H7 (cell line): ENCODE results near the gene TAF11L14. TPM values are rescaled to one million over a fixed set of nuclear protein-coding genes. Genes with fewer than 3 reads are reported as not detected.
"Not testable (repeated sequence)": the region's sequence is repeated elsewhere in the genome, so short reads cannot be mapped to it uniquely, and the experiment has no call there.

Experiments used
- DNase-seq: peaks from one replicate; pipeline ENCODE4 v3.0.0; 2012
- H3K27me3 ChIP-seq: 2 replicates; pipeline ENCODE4 v1.6.0; 2011; ENCODE audit warnings: mild to moderate bottlenecking, low read length; ENCODE audit not compliant: control insufficient read depth, insufficient read depth
- H3K36me3 ChIP-seq: replicated peaks from 2 replicates; pipeline ENCODE4 v1.5.1; 2011; ENCODE audit warnings: low read length; ENCODE audit not compliant: control insufficient read depth, insufficient read depth
- H3K4me3 ChIP-seq: 2 replicates; pipeline ENCODE4 v1.5.1; 2011; ENCODE audit warnings: low read depth, mild to moderate bottlenecking, control low read depth, low read length, moderate library complexity; ENCODE audit not compliant: insufficient read depth
- total RNA-seq: library from RNA; depleted of rRNA; stranded (reverse); fragments of >200 nt; shearing (Covaris generic); gene quantifications from 2 replicates; pipeline ENCODE4 v1.2.3, GENCODE V29; 2014; rRNA removed

TAF11L14 gene
- total RNA-seq, 1 experiment from 2014 or later = not detected

DNA sequence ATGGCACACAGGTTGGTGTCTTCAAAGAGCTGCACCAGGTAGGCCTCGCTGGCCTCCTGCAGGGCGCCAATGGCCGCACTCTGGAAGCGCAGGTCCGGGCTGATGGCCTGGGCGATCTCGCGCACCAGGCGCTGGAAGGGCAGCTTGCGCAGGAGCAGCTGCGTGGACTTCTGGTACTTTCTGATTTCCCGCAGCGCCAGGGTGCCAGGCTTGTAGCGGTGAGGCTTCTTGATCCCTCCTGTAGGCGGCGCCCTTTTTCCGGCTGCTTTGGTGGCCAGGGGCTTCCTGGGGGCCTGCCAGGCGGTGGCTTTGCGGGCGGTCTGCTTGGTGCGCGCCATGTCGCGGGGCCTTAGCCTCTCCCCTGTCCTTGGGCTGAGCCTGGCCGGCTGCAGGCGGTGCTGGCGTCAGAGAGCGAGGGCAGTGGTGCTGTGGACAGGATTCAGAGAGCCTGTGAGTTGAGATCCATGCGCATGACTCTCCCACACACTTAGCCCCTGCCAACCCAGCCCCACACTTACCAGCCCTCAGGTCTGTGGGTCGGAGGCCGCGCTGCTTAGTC lies 21.0 kb downstream of the TAF11L14 start:
- H3K27me3 ChIP-seq, H3K36me3 ChIP-seq, DNase-seq, H3K4me3 ChIP-seq: not testable (repeated sequence)

DNA sequence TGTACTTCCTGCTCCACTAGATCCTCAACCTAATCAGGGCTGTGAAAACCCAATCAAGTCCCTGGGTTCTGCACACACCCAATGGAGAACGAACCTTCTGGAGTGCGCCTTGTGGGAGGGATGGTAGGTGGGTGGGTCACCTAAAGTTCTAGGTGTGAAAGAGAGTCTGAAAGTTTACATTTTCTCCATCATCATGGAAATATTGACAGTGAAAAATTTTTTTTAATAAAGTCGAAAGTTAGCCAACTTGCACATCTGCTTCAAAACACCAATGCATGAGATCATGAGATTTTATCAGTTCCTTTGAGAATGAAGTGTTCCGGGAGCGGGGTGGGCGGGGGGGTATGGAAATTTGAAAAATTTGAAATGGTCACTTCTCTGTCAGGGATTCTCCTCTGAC lies 21.7 kb downstream of the TAF11L14 start:
- no peak overlapping the region for H3K4me3 ChIP-seq
- H3K36me3 ChIP-seq = no peaks in the 10 kb centered on the region
- H3K27me3 ChIP-seq = no peaks in the 10 kb centered on the region
- DNase-seq = no peak

GRCh38 chr5:17663182-17663581 lies 28.9 kb downstream of the TAF11L14 start:
- Histone ChIP-seq H3K4me3 (no peak overlapping the region), H3K27me3 (no peaks in the 10 kb centered on the region), H3K36me3 (no peaks in the 10 kb centered on the region)
- no peak for DNase-seq

- H3K36me3 ChIP-seq = no peaks in the 10 kb centered on the region
- no peak overlapping the region for H3K4me3 ChIP-seq
- H3K27me3 ChIP-seq = no peaks in the 10 kb centered on the region
- no peak for DNase-seq
Observed at GRCh38 chr5:17665836-17666235, 31.6 kb downstream of the TAF11L14 start.

DNA sequence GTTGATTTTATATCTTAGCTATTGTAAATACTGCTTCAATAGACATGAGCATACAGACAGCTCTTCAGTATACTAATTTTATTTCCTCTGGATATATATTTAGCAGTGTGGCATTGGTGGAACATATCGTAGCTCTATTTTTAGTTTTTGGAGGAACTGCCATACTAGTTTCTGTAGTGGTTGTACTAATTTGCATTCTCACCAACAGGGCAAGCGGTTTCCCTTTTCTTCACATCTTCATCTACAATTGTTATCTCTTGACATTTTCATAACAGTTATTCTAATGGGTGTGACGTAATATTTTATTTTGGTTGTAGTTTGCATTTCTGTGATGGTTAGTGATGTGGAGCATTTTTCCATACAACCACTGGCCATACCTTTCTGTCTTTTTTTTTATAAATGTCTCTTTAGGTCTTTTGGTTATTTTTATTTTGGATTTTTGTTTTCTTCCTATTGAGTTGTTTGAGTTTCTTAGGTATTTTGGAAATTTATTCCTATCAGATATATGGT lies 32.5 kb downstream of the TAF11L14 start:
- no peaks in the 10 kb centered on the region for H3K36me3 ChIP-seq
- no peaks in the 10 kb centered on the region for H3K27me3 ChIP-seq
- no peak overlapping the region for H3K4me3 ChIP-seq
- DNase-seq = no peak

DNA sequence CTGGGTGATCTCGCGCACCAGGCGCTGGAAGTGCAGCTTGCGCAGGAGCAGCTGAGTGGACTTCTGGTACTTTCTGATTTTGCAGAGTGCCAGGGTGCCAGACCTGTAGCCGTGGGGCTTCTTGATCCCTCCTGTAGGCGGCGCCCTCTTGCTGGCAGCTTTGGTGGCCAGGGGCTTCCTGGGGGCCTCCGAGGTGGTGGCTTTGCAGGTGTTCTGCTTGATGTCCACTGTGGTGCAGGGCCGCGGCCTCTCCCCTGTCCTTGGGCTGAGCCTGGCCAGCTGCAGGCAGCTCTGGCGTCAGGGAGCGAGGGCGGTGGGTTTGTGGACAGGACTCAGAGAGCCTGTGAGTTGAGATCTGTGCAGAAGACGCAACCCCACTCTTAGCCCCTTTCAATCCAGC lies 36.1 kb downstream of the TAF11L14 start:
- Histone ChIP-seq H3K27me3 (no peaks in the 10 kb centered on the region), H3K36me3 (no peaks in the 10 kb centered on the region), H3K4me3 (no peak overlapping the region)
- DNase-seq = peak; percentile 43

DNA sequence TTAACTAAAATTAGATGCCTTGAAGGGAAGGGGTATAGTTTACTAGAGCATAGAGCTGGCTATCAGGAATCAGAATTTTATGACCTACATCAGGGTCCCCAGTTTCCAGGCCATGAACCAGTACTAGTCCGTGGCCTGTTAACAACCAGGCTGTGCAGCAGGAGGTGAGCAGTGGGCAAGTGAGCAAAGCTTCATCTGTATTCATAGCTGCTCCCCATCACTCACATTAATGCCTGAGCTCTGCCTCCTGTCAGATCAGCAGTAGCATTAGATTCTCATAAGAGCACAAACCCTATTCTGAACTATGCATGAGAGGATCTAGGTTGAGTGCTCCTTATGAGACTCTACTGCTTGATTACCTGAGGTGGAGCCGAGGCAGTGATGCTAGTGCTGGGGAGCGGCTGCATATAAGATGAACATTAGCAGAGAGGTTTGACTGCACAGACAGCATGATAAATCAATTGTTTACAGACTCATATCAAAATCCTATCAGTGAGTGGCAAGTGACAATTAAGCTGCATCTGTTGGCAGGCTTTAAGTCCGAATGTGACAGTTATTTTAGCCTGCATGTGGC lies 44.6 kb downstream of the TAF11L14 start:
- Histone ChIP-seq H3K36me3 (no peaks in the 10 kb centered on the region), H3K4me3 (no peak overlapping the region), H3K27me3 (no peaks in the 10 kb centered on the region)
- DNase-seq = no peak

DNA sequence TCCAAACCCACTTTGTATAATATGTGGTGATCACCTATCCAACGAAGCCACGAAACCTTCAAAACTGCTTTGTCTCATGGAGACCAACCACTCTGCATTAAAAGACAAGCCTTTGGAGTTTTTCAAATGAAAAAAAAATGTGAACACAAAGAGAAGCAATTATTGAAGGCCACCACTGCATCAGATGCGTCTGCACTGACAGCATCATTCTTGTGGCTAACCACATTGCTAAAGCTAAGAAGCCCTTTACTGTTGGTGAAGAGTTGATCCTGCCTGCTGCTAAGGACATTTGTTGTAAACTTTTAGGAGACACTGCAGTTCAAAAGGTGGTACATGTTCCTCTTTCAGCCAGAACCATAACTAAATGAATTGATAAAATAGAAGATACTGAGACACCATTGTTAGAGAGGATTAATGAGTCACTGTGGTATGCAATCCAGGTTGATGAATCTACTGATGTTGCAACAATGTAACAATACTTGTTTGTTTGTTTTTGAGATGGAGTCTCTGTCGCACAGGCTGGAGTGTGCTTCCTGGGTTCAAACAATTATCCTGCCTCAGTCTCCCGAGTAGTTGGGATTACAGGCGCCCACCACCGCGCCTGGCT lies 45.4 kb downstream of the TAF11L14 start:
- Histone ChIP-seq H3K27me3 (no peaks in the 10 kb centered on the region), H3K36me3 (no peaks in the 10 kb centered on the region), H3K4me3 (no peak overlapping the region)
- no peak for DNase-seq

- DNase-seq = no peak
Observed at GRCh38 chr5:17680737-17681136, 46.5 kb downstream of the TAF11L14 start.

More at GRCh38 chr5:17680737-17681136, 46.5 kb downstream of the TAF11L14 start:
- H3K4me3 ChIP-seq = no peak overlapping the region
- no peaks in the 10 kb centered on the region for H3K27me3 ChIP-seq
- H3K36me3 ChIP-seq = no peaks in the 10 kb centered on the region

Other genes starting within 250 kb of the TAF11L14 start
- gene TAF11L2, start 136.2 kb upstream of the TAF11L14 start, total RNA-seq = not detected in 2 replicates
- gene TAF11L3, start 116.1 kb upstream of the TAF11L14 start, total RNA-seq = not detected in 2 replicates
- not detected in 2 replicates for gene TAF11L4, start 112.7 kb upstream of the TAF11L14 start, total RNA-seq
- gene TAF11L5, start 109.2 kb upstream of the TAF11L14 start, total RNA-seq = not detected in 2 replicates
- gene TAF11L6, start 105.8 kb upstream of the TAF11L14 start, total RNA-seq = not detected in 2 replicates
- gene TAF11L7, start 48.7 kb upstream of the TAF11L14 start, total RNA-seq = not detected in 2 replicates
- not detected in 2 replicates for gene TAF11L8, start 43.5 kb upstream of the TAF11L14 start, total RNA-seq
- not detected in 2 replicates for gene TAF11L9, start 40.1 kb upstream of the TAF11L14 start, total RNA-seq
- not detected in 2 replicates for gene TAF11L10, start 36.6 kb upstream of the TAF11L14 start, total RNA-seq
- not detected in 2 replicates for gene TAF11L11, start 30.3 kb upstream of the TAF11L14 start, total RNA-seq
- gene TAF11L12, start 24.1 kb upstream of the TAF11L14 start, total RNA-seq = not detected in 2 replicates
- gene TAF11L13, start 2.4 kb upstream of the TAF11L14 start, total RNA-seq = not detected in 2 replicates